ENCODE results near the gene SMTN.

SMTN gene

GRCh38 chr22:31148488-31148887 is 67.4 kb downstream of the SMTN start:
- DNase-seq (ENCODE audit: extremely low read depth in 1 of 2, low read depth in 1 of 2), result no peak

- peak in 1 of 2 donors; percentile 14 for DNase-seq (ENCODE audit: extremely low read depth in 1 of 2, low read depth in 1 of 2)
Observed at GRCh38 chr22:31148953-31149627, 68.0 kb downstream of the SMTN start.

- no peak for DNase-seq (ENCODE audit: extremely low read depth in 1 of 2, low read depth in 1 of 2)
Observed at GRCh38 chr22:31150615-31151014, 69.5 kb downstream of the SMTN start.

- no peak for DNase-seq (ENCODE audit: extremely low read depth in 1 of 2, low read depth in 1 of 2)
Observed at GRCh38 chr22:31151872-31152271, 70.8 kb downstream of the SMTN start.

GRCh38 chr22:31153357-31153756 is 72.2 kb downstream of the SMTN start:
- no peak for DNase-seq (ENCODE audit: extremely low read depth in 1 of 2, low read depth in 1 of 2)

Data from stimulated activated CD8-positive, alpha-beta memory T cell treated with anti-CD3 and anti-CD28 coated beads, Interleukin-7, amount 100 ng/mL, for 48 hours (primary cell).